ENCODE data around the gene ABHD10. TPM values are rescaled to one million over a fixed set of nuclear protein-coding genes. Genes with fewer than 3 reads are reported as not detected.
A peak's percentile ranks its signal among the peaks of the same experiment; 100 is the strongest.

Gene ABHD10
- polyA plus RNA-seq (ENCODE audit: insufficient read length in 12 of 12): 10 to 100 TPM in 11 of 12 donors, not detected in 1; 22.7 to 30.8 (median 27.7) TPM
- long read RNA-seq, donor 1, transcript ABHD10-201 (5 exons, 2,590 nt): major isoform, 7 of 8 reads
- long read RNA-seq, donor 1, partial matches to known transcripts: 0 of 8 reads
- long read RNA-seq, donor 1, other reads (novel, unspliced or antisense): 0 of 8 reads
- long read RNA-seq, donor 2, transcript ABHD10-201 (5 exons, 2,590 nt): major isoform, 11 of 15 reads
- long read RNA-seq, donor 2, partial matches to known transcripts: 0 of 15 reads
- long read RNA-seq, donor 2, other reads (novel, unspliced or antisense): 0 of 15 reads
- long read RNA-seq, donor 3, partial matches to known transcripts: 0 of 2 reads
- long read RNA-seq, donor 3, other reads (novel, unspliced or antisense): 0 of 2 reads
- long read RNA-seq, donor 4, partial matches to known transcripts: 5 of 7 reads
- long read RNA-seq, donor 4, other reads (novel, unspliced or antisense): 0 of 7 reads
- long read RNA-seq, donor 5, transcript ABHD10-201 (5 exons, 2,590 nt): major isoform, 12 of 14 reads
- long read RNA-seq, donor 5, partial matches to known transcripts: 0 of 14 reads
- long read RNA-seq, donor 5, other reads (novel, unspliced or antisense): 0 of 14 reads
- long read RNA-seq, donor 6, partial matches to known transcripts: 0 of 3 reads
- long read RNA-seq, donor 6, other reads (novel, unspliced or antisense): 0 of 3 reads
- long read RNA-seq, donor 7, transcript ABHD10-201 (5 exons, 2,590 nt): major isoform, 5 of 6 reads
- long read RNA-seq, donor 7, partial matches to known transcripts: 0 of 6 reads
- long read RNA-seq, donor 7, other reads (novel, unspliced or antisense): 0 of 6 reads
- long read RNA-seq, donor 8, transcript ABHD10-201 (5 exons, 2,590 nt): major isoform, 11 of 15 reads
- long read RNA-seq, donor 8, partial matches to known transcripts: 0 of 15 reads
- long read RNA-seq, donor 8, other reads (novel, unspliced or antisense): 0 of 15 reads
- long read RNA-seq, donor 9, partial matches to known transcripts: 0 of 3 reads
- long read RNA-seq, donor 9, other reads (novel, unspliced or antisense): 0 of 3 reads
- long read RNA-seq, donor 10, transcript ABHD10-201 (5 exons, 2,590 nt): major isoform, 5 of 7 reads
- long read RNA-seq, donor 10, partial matches to known transcripts: 0 of 7 reads
- long read RNA-seq, donor 10, other reads (novel, unspliced or antisense): 0 of 7 reads
- long read RNA-seq, donor 11, transcript ABHD10-201 (5 exons, 2,590 nt): major isoform, 9 of 10 reads
- long read RNA-seq, donor 11, partial matches to known transcripts: 0 of 10 reads
- long read RNA-seq, donor 11, other reads (novel, unspliced or antisense): 0 of 10 reads

DNA sequence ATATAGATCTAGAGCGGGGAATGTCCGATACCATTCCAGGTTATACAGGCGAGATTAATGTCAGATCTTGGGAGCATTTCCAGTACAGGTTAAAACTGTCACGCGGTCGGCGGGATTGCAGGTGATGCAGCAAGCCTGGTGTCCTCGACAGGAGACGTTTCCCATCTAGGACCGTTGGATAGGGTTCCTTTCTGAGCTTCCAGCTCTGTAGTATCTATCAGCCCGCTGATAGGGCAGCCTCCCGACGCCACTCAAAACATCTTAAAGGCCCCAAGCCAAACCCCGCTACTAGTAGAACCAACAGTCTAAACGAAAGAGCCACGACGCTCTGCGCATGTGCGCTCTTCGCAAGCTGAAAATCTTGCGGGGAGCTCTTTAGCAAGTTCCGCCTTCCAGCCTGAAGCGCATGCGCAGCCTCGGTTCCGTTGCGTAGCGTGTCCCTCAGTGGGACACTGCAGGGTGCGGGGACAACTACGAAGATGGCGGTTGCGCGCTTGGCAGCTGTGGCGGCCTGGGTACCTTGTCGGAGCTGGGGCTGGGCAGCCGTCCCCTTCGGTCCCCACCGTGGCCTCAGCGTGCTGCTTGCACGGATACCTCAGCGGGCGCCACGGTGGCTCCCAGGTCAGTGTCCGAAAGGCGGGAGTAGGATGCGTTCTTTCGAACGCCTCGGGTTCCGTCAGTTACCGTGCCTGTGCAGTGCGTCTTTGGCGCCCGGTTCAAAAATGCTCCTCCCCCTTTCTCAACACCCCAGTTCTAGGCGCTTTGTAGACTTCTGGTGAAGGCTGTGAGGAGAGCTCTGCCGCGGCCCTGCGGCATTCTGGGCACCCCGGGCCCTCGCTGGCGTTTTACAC lies at the start of gene ABHD10:
Gene ABHD10 (plus strand): TSS at position 444 of the 851 bp plus-strand sequence. CDS start 36 bp downstream, at position 480.
- DNase-seq: peak; percentile 99

DNA sequence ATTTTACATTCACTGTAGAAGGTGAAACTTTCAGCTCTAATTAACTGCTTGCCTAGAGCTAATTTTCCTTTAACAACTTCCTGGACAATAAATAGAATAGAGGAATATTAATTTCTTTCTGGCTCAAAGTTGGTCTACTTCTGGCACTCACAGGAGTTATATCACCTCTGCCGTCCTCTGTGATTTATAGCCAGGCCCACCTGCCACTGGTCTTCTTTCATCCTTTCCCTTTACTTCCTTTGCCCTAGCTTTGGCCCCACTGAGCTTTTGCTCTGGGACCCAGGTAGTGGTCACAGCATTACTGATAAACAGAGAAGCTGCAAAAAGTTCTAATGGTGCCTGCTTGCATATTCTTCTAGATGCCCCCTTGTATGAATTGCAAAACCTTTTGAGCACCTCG lies 49.3 kb upstream of the ABHD10 start:
- no peak for DNase-seq

DNA sequence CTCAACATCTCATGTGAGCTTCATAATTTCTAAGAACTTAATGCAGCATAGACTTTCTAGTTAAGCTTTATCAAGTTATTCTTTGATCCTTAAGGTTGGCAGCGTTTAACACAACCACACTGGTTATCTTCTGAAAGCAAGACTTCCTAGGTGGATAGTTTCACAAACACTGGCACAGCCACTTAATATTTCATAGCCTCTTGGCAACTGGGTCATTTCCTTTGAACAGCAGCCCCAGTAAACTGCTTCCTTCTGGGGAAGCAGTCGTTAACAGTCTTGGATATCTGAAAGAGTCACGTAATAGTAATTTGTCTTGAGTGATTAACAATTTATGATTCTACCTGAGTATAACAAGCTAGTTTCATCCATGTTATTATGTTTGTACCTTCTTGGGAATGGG lies 45.9 kb upstream of the ABHD10 start:
- DNase-seq: no peak

DNA sequence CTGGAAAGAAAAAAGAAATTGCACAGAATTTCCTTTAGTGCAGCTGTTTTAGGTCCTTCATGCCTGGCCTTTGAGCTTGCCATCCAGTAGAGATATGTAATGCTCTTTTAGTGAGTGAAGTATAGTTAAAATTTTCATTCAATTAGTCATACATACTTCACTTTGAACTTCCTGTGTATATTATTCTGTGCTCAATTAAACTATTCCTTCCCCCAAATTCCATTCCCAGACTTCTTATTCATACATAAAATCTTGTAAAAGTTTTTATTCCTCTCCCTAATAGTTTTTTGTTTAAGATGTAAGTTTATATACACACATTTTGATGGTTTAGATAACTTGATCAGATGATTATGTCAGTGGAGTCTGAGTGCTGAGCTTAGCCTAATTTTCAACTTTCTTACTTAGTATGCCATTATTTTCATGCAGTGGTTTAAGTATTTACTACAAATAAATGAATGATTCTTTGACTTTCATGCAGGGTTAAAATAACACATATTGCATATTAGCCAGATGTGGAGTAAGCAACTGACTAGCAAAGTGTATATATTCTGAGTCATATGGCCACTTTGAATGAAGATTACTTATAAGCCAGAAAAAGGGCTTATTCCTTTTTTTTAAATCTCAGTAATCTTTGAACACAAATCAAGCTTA lies 42.5 kb upstream of the ABHD10 start:
- DNase-seq: no peak

DNA sequence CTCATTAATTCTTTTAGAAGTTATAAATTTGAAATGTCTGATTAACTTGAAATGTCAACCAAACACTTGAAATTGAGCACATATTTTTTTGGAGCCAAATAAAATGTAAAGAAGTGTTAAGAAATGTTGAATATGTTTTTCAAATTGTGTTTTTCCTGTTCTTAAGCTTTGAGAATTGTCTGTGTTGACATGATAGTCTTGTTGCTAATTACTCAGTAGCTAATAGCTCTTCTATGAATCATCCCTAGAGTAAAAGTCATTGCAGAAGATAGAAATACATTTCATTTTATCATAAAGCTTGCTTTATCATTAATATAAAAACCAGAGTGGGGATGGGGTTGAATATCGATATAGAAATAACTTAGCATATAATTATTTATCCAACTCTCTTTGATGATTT lies 41.9 kb upstream of the ABHD10 start:
- no peak for DNase-seq

DNA sequence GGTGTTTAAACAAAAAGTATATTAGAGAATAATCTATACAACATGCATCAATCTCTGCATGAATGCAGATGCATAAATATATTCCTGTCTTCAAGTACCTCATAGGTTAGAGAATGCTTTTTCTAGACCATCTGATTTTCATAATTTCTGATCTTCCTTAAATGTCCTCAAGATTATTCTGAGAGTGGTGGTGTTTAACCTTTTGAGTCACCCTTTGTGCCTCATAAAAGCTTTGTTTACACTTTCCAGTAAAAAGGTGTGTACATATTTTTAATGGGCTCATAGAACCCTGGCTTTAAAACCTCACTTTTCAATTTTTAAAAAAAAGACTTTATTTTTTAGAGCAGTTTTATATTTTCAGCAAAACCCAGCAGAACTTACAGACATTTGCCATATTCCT lies 41.0 kb upstream of the ABHD10 start:
- no peak for DNase-seq

DNA sequence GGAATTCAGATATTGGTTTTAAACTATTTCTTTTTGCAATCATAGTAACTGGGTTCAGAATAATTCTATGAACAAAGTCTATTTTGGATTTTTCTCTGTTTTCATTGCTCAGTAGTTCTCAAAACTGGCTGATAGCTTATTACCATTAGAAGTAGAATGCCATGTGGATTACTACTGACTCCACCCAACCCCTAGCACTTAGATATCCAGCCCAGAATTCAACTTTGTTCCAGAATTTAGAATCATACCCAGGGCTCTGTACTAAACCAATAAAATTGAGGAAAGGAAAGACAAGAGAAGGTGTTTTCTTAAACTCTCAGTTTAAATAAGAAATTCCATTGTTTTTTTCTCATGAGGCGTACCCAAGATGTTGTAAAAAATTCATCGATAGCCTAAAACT lies 39.0 kb upstream of the ABHD10 start:
- no peak for DNase-seq

DNA sequence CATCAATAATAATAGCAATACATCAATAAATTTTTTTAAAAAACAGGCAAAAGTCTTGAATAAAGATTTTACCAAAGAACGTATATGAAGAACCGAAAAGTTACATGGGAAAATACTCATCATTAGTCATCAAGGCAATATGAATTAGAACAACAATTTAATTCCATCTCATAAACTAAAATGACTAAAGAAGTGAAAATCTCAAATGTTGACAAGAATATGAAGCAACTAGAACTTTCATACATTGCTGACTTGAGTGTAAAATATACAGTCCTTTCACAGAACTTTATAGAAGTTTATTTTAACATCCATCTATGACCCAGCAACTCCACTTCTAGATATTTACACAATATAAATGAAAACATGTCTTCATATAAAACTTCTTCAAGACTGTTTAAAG lies 35.3 kb upstream of the ABHD10 start:
- DNase-seq: no peak

DNA sequence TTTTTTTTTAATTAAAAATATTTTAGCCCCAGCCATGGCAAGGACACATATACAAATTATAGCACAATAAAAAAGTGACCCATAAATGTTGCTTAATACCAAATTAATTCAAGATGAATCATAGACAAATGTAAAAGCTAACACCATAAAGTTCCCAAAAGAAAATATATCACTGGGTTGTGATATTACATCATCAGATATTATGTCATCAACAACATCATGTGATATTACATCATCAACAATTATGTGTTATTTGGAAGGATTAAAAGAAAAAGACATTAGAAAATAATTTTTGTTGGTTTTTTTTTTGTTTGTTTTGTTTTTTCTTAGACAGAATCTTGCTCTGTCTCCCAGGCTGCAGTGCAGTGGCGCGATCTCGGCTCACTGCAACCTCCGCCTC lies 34.5 kb upstream of the ABHD10 start:
- DNase-seq: no peak

DNA sequence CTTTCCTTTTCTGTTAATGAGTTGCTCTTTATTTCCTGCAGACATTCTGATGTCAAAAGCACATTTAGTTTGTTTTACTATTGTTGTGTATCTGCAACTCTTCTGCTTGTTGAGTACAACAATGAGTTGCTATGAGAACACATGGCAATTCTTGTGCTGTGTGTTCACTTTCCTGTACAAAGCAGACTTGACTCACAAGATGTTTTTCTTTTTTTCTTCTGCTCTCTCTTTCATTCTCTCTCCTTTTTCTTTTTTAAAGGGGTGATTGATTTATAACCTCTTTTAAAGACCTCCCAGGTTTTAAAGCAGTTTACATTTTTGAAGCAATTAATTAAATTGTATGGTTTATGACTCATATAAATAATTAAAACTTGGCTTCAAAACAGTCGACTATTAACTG lies 31.6 kb upstream of the ABHD10 start:
- no peak for DNase-seq

DNA sequence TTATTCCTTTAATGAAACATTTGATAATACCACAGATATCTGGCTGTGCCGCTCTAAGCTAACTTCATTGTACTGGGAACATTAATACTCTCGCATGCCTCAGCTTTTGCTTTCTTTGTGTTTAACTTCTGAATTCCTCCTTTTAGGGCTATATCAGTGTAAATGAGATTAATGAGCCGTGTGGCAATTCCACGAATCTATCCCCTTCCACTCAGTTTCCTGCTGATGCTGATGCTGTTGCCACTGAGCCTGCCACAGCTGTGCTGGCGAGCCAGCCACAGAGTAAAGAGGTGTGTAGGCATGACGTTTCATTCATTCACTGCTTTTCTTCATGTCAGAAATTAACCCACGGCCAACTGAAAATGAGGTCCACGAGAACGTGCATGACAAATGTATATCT lies 30.0 kb upstream of the ABHD10 start:
- no peak for DNase-seq

DNA sequence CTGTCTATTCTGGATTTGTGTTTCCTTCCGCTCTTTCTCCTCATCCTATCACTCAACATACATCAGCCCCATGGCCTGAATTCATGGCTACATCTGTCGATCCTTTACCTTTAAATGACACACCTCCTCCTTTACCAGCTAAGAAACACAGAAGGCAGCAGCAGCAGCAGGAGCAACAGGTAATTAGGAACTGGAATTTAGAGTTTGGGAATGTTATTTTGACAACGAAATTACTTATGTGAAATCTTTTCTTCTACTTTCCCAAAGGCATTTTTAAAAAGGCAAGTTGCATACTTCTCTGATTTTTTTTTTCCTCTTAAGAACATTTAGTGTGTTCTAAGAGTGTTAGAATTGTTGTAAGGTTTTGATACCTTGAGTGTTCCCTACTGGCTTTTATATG lies 29.1 kb upstream of the ABHD10 start:
- no peak for DNase-seq

DNA sequence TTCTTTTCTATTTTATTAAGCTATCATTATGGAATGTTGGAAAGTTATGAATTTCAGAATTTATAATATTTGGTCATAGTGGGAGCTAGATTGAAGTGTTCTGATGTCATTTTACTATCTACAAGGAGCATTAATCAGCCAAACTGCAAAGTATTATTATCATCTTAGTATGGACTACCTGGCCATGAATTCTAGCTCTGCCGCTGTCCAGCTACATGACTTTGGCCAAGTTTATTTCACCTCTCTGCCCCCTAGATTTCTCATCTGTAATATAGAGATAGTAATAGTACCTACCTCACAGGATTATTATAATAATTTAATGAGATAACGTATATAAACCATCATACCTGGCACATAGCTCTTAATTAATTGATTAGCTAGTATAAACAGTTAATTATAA lies 27.8 kb upstream of the ABHD10 start:
- DNase-seq: no peak

DNA sequence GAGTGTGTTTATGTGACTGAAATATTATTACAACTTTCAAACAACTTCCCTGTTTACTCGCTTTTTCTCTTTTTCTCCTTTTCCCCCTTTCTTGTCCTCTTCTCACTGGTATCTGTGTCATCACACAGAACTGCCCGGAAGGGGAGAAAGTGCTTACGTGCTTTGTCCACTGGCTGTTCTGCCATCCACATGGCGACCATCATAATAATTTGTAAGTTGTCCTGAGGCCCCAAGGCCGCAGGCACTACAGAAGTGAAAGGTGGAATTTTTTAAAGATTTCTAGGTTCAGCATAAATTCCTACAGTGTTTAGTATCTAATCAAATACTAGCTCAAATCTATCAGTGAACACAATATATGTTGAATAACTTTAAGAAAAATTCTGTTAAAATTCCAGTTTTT lies 26.7 kb upstream of the ABHD10 start:
- no peak for DNase-seq

DNA sequence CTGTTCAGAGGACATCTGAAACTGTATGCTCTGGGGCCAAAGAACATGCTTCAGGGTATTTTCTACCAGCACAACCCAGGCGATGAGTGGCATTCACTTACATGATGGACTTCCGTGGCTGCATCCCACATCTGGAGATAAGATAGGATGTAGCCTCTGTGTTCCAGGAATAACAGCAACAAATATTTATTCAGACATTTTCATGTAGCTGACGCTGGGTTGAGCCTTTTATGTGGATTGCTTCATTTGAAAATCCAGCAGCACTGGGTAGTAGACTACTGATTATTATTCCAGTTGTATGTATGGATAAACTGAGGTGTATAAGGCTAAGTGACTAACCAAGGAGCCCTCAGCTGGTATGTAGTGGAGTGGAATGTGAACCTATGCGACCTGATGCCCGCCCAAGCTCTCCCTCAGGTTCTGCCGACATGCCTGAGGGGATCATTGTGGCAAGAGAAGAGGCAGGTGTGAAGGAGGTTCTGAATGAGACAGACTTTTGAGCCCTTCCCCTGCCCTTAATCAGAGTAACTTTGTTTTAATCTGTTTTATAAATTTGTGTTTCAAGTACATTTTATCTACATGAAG lies 25.9 kb upstream of the ABHD10 start:
- no peak for DNase-seq

DNA sequence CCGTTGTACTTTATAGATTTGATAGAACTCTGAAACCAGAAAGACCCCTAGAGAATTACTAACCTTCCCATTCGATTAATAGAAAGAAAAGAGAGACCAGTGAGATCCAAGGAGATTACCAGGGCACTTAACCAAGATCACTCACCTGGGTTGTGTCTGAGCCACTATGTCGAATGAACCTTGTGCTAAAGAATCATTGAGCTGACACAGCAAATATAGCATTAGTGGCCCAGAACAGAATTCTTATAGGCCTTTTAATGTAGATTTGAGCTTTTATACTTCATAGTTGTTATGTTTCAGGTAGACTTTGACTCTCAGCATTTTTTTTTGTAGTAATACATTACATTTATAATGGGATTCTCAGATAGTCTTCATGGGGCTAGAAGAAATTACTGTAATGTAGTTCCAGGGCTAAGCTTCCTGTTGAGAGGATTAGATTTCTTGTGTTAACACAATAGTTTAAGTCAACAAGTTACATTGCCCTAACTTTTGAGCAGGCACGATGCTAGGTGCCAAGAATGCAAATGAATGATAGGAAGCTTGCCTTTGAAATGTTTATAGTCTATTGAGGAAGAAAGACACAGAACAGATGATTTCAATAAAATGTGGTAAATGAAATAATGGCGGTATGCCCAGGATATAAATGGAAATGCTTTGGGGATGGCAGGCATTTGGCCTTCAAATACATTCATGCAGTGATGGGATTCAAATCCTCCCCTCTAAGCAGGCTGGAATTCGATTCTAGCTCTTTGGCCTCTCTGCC lies 24.4 kb upstream of the ABHD10 start:
- no peak for DNase-seq

DNA sequence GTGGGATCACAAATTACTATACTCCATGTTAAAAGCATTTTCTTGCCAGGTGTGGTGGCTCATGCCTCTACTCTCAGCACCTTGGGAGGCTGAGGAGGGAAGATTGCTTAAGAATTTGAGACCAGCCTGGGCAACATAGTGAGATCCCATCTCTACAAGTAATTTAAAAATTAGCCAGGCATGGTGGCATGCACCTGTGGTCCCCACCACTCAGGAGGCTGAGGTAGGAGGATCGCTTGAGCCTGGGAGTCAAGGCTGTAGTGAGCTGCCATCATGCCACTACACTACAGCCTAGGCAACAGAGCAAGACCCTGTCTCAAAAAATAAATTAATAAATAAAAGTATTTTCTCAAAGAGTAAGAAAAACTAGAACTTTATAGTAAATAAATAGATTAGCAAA lies 22.9 kb upstream of the ABHD10 start:
- no peak for DNase-seq

DNA sequence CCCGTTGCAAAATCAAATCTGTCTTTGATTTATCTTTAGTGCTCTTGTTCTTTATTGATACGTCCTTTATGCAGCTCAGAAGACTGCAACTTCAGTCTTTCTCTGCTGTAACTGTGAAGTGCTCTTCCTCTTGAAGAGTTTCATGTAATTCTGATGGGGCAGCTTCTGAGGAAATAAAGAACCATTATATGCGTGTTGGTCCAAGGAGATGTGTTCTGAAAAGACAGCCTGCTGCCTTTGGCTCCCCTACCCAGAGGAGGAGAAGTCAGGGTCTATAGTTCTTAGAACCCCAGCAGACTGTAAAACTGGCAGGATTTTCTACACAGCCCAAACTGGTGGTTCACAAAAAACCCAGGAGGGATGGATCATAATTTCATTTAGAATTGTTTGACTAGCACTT lies 22.4 kb upstream of the ABHD10 start:
- DNase-seq: no peak

DNA sequence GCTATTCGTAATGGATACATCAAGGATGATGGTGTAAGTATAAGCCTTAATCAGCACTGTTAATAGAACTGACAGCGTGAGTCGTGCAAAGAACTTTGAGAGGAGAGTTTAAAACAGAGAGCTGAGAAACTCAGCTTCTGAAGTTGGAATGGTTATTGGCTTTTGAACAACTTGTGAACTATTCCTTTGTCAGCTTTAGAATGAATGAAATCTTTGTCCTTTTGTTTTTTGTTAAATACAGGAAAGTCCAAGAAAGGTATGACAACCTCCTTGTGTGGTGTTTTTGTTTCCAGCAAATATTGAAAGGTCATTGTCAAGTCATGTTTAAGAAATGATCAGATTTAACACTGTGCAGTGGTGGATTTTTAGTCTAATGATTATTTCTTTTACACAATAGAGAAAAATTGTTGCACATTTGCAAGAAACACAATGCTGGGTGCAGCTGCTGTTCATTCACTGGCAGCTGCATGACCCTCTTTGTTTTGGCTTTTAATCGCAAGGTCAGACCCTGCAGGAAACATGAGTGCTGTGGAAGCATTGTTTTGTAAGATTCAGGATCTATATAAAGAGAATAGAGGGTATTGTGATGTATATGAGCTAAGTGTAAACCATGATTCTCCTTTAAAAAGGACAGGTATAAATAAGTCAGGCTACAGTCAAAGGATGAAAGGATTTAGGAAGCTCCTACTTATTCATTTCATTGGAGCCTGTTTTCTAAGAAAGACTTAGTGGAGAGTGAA lies 21.7 kb upstream of the ABHD10 start:
- no peak for DNase-seq
